ENCODE measurements around the gene ZDHHC22. TPM values are rescaled to one million over a fixed set of nuclear protein-coding genes. Genes with fewer than 3 reads are reported as not detected.

The ZDHHC22 gene
- total RNA-seq, 1 experiment from 2014 or later, result 0.02 TPM

DNA sequence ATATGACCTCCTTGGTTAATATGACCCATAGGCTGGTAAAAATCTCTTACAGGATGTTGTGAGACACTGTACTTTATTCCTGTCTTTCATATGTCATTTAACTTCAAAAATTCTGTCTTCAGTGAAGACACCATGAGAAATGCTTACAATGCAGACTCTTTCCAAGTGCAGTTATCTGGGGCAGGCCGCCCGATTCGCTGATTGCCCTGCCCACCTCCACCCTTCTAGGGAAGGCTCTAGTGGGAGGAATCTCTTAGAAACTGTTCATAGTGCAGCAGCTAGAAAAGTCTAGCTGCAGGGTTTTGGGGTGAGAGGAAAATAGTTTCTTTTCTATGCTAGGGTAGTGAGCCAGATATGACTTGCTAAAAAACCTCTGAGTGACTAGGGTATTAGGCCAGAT is 58.5 kb downstream of the ZDHHC22 start:
- no peak for DNase-seq (ENCODE audit: low read depth)

DNA sequence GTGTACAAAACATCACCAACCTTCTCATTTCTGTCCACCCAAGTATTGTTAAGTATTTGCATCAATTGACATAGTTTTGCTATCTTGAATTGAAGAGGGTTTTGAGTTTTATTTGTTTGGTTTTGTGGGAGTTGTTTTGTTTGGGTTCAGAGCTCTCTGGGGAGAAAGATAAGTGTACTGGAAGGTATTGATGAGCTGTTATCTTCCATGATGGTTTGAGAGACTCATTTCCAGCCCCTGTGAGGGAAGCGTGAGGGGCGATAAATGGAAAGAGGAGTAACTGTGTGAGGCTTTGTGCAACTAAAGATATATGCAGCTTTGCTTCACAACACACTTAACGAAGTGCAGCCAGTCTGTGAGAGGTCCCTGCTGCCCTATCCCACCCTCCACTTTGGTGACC is 59.2 kb downstream of the ZDHHC22 start:
- DNase-seq (ENCODE audit: low read depth), result no peak

Other genes starting within 250 kb of the ZDHHC22 start
- 13.2 and 31.7 TPM in 2 replicates for gene IRF2BPL, start 113.1 kb downstream of the ZDHHC22 start, total RNA-seq (2014; rRNA removed; shearing (Covaris generic))
- gene CIPC, start 43.5 kb downstream of the ZDHHC22 start, total RNA-seq (2014; rRNA removed; shearing (Covaris generic)), result 14.2 and 19.2 TPM in 2 replicates
- 0.20 and 0.39 TPM in 2 replicates for gene TMEM63C, start 40.0 kb upstream of the ZDHHC22 start, total RNA-seq (2014; rRNA removed; shearing (Covaris generic))
- not detected in 2 replicates for gene NGB, start 129.4 kb upstream of the ZDHHC22 start, total RNA-seq (2014; rRNA removed; shearing (Covaris generic))
- 8.9 and 15.4 TPM in 2 replicates for gene POMT2, start 179.1 kb upstream of the ZDHHC22 start, total RNA-seq (2014; rRNA removed; shearing (Covaris generic))
- 20.3 and 22.3 TPM in 2 replicates for gene GSTZ1, start 179.2 kb upstream of the ZDHHC22 start, total RNA-seq (2014; rRNA removed; shearing (Covaris generic))
- 6.1 and 10.6 TPM in 2 replicates for gene TMED8, start 235.3 kb upstream of the ZDHHC22 start, total RNA-seq (2014; rRNA removed; shearing (Covaris generic))
- gene SAMD15, start 235.6 kb upstream of the ZDHHC22 start, total RNA-seq (2014; rRNA removed; shearing (Covaris generic)), result 0.59 and 1.4 TPM in 2 replicates

All from M059J (cell line).